Measurements from ENCODE around the gene WDR70. TPM values are rescaled to one million over a fixed set of nuclear protein-coding genes. Genes with fewer than 3 reads are reported as not detected.

Gene WDR70
- total and polyA plus RNA-seq, 10 of the 15 experiments (the other 5 are each of a cell fraction or from before 2014, with no cell fraction given) = 10.9 to 33.6 (median 29.1) TPM

DNA sequence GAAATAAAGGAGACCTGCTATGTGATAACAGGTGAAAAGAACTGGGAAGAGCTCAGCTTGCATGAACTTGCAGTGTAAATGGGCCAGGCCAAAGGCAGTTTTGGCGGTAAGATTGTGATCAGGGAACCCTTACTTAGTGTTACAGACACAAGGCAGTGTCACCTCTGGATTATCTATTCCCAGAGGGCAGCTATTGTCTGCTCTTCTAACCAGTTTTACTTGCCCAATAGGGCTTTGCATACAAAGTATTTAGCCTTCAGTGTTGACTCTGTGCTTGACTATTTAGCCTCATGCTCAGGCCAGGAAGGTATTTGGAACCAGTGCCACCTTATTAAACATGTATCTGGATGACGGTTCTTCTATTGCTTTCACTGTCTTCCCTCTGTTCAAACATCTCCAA is 422.4 kb downstream of the WDR70 start (continued):
- TF ChIP-seq, protein P1, sequence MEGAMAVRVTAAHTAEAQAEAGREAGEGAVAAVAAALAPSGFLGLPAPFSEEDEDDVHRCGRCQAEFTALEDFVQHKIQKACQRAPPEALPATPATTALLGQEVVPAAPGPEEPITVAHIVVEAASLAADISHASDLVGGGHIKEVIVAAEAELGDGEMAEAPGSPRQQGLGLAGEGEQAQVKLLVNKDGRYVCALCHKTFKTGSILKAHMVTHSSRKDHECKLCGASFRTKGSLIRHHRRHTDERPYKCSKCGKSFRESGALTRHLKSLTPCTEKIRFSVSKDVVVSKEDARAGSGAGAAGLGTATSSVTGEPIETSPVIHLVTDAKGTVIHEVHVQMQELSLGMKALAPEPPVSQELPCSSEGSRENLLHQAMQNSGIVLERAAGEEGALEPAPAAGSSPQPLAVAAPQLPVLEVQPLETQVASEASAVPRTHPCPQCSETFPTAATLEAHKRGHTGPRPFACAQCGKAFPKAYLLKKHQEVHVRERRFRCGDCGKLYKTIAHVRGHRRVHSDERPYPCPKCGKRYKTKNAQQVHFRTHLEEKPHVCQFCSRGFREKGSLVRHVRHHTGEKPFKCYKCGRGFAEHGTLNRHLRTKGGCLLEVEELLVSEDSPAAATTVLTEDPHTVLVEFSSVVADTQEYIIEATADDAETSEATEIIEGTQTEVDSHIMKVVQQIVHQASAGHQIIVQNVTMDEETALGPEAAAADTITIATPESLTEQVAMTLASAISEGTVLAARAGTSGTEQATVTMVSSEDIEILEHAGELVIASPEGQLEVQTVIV (IDR thresholded peaks at IDR 0.05; ENCODE audit: borderline replicate concordance, partially characterized antibody) = no peak
- no peak for TF ChIP-seq NR2C2 (IDR thresholded peaks at IDR 0.05; ENCODE audit: borderline replicate concordance, control insufficient read depth, insufficient read length, low read depth)
- no peak for TF ChIP-seq RAD21 (IDR thresholded peaks at IDR 0.05; ENCODE audit: insufficient read depth, low read depth, low read length)
- no peak for TF ChIP-seq MYC (IDR thresholded peaks at IDR 0.05; ENCODE audit: insufficient read depth, insufficient read length, insufficient replicate concordance, low read length, severe bottlenecking)
- no peak for TF ChIP-seq CEBPB (IDR thresholded peaks at IDR 0.05; ENCODE audit: borderline replicate concordance in 1 of 2, low read depth in 2 of 2, low read length in 2 of 2)
- TF ChIP-seq BRCA1 (IDR thresholded peaks at IDR 0.05; ENCODE audit: low read depth, low read length) = no peak
- no peak for TF ChIP-seq KDM1A (IDR thresholded peaks at IDR 0.05; ENCODE audit: borderline replicate concordance)
- TF ChIP-seq, protein P2, sequence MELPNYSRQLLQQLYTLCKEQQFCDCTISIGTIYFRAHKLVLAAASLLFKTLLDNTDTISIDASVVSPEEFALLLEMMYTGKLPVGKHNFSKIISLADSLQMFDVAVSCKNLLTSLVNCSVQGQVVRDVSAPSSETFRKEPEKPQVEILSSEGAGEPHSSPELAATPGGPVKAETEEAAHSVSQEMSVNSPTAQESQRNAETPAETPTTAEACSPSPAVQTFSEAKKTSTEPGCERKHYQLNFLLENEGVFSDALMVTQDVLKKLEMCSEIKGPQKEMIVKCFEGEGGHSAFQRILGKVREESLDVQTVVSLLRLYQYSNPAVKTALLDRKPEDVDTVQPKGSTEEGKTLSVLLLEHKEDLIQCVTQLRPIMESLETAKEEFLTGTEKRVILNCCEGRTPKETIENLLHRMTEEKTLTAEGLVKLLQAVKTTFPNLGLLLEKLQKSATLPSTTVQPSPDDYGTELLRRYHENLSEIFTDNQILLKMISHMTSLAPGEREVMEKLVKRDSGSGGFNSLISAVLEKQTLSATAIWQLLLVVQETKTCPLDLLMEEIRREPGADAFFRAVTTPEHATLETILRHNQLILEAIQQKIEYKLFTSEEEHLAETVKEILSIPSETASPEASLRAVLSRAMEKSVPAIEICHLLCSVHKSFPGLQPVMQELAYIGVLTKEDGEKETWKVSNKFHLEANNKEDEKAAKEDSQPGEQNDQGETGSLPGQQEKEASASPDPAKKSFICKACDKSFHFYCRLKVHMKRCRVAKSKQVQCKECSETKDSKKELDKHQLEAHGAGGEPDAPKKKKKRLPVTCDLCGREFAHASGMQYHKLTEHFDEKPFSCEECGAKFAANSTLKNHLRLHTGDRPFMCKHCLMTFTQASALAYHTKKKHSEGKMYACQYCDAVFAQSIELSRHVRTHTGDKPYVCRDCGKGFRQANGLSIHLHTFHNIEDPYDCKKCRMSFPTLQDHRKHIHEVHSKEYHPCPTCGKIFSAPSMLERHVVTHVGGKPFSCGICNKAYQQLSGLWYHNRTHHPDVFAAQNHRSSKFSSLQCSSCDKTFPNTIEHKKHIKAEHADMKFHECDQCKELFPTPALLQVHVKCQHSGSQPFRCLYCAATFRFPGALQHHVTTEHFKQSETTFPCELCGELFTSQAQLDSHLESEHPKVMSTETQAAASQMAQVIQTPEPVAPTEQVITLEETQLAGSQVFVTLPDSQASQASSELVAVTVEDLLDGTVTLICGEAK (IDR thresholded peaks at IDR 0.05; ENCODE audit: borderline replicate concordance) = no peak

Small RNAs within 50 kb of the gene (small RNA-seq; reads per million reads assigned to genes)
- gene RNU6-1190P (not detected), gene RNU6-484P (not detected)

Other genes starting within 250 kb of the WDR70 start
- 8.9 and 11.0 TPM in 2 replicates for gene CPLANE1, start 129.9 kb upstream of the WDR70 start, total RNA-seq (2014; rRNA removed)
- 14.8 and 16.7 TPM in 2 replicates for gene CPLANE1, start 129.9 kb upstream of the WDR70 start, total RNA-seq (2014; rRNA removed; fragmentation: Illumina TruSeq; extraction: Trizol)
- 7.4 and 8.2 TPM in 2 replicates for gene CPLANE1, start 129.9 kb upstream of the WDR70 start, total RNA-seq (2021)
- 10.3 and 14.5 TPM in 2 replicates for gene CPLANE1, start 129.9 kb upstream of the WDR70 start, polyA plus RNA-seq (2011; rRNA removed)
- 10.0 and 16.7 TPM in 2 replicates for gene CPLANE1, start 129.9 kb upstream of the WDR70 start, polyA plus RNA-seq (2014; fragmentation: Illumina TruSeq; extraction: Trizol)
- gene CPLANE1, start 129.9 kb upstream of the WDR70 start, polyA plus RNA-seq (2014; fragmentation: Nextera tagmentation; extraction: Ambion mirVana) = 1 to 10 TPM; 1.7 to 2.1 TPM
- 3.3 and 5.2 TPM in 2 replicates for gene CPLANE1, start 129.9 kb upstream of the WDR70 start, polyA plus RNA-seq (2014; rRNA removed)
- 1 to 10 TPM; 3.3 to 4.7 TPM for gene CPLANE1, start 129.9 kb upstream of the WDR70 start, polyA plus RNA-seq (2016; fragmentation: Nextera tagmentation; extraction: Ambion mirVana)
- gene NUP155, start 8.2 kb upstream of the WDR70 start, total RNA-seq (2014; rRNA removed) = 48.5 and 58.4 TPM in 2 replicates
- gene NUP155, start 8.2 kb upstream of the WDR70 start, total RNA-seq (2014; rRNA removed; fragmentation: Illumina TruSeq; extraction: Trizol) = 56.3 and 58.6 TPM in 2 replicates
- gene NUP155, start 8.2 kb upstream of the WDR70 start, total RNA-seq (2021) = 51.8 and 52.4 TPM in 2 replicates
- 33.3 and 37.8 TPM in 2 replicates for gene NUP155, start 8.2 kb upstream of the WDR70 start, polyA plus RNA-seq (2011; rRNA removed)
- gene NUP155, start 8.2 kb upstream of the WDR70 start, polyA plus RNA-seq (2014; fragmentation: Illumina TruSeq; extraction: Trizol) = 35.3 and 40.2 TPM in 2 replicates
- gene NUP155, start 8.2 kb upstream of the WDR70 start, polyA plus RNA-seq (2014; fragmentation: Nextera tagmentation; extraction: Ambion mirVana) = 10 to 100 TPM; 15.9 to 24.9 TPM
- 19.7 and 23.9 TPM in 2 replicates for gene NUP155, start 8.2 kb upstream of the WDR70 start, polyA plus RNA-seq (2014; rRNA removed)
- 10 to 100 TPM; 38.9 to 43.7 TPM for gene NUP155, start 8.2 kb upstream of the WDR70 start, polyA plus RNA-seq (2016; fragmentation: Nextera tagmentation; extraction: Ambion mirVana)

All from GM12878 (cell line).